Esophagus squamous epithelium (tissue), 5 donors: ENCODE data around the gene RNF225. TPM values are rescaled to one million over a fixed set of nuclear protein-coding genes. Genes with fewer than 3 reads are reported as not detected.
A peak's percentile ranks its signal among the peaks of the same experiment; 100 is the strongest.
"Not testable (repeated sequence)": the region's sequence is repeated elsewhere in the genome, so short reads cannot be mapped to it uniquely, and the experiment has no call there.

ENCODE experiments used
- DNase-seq: peaks from one replicate; lab custom pipeline; 2025; lab: John Stamatoyannopoulos, UW
- H3K27ac ChIP-seq, 4 donors: fragments of 200-600 bp; sonication (generic); one replicate each; pipeline ENCODE4 v1.5.1; 2016 to 2019; ENCODE audit warnings: mild to moderate bottlenecking in 1 of 4
- H3K27me3 ChIP-seq, 4 donors: fragments of 200-600 bp; sonication (generic); 1 replicate in 3 of 4; 2 replicates in 1 of 4; pipeline versions ENCODE4 v1.5.1 to v1.6.0; 2017 to 2021; ENCODE audit warnings: antibody characterized with exemption in 1 of 4
- H3K36me3 ChIP-seq, 3 donors: fragments of 200-600 bp; sonication (generic); one replicate each; pipeline ENCODE4 v1.5.1; 2016 to 2019
- H3K4me1 ChIP-seq, 3 donors: fragments of 200-600 bp; sonication (generic); one replicate each; pipeline ENCODE4 v1.5.1; 2017 to 2019
- H3K4me3 ChIP-seq, 4 donors: fragments of 200-600 bp; sonication (generic); 1 replicate in 3 of 4; 2 replicates in 1 of 4; pipeline ENCODE4 v1.5.1; 2016 to 2019; ENCODE audit warnings: mild to moderate bottlenecking in 2 of 4, moderate library complexity in 1 of 4
- H3K9me3 ChIP-seq, 3 donors: fragments of 200-600 bp; sonication (generic); one replicate each; pipeline ENCODE4 v1.5.1; 2016 to 2019
- CTCF ChIP-seq, 6 experiments: fragments of 450-650 bp in 4 of 6; fragments of 200-600 bp in 2 of 6; sonication (generic) in 2 of 6; IDR thresholded peaks; one replicate each; pipeline ENCODE4 v1.5.1; 2016 to 2019; ENCODE audit warnings: antibody characterized with exemption in 6 of 6, mild to moderate bottlenecking in 4 of 6, moderate library complexity in 4 of 6
- POLR2A ChIP-seq, 4 donors: fragments of 450-650 bp; IDR thresholded peaks; one replicate each; pipeline ENCODE4 v1.6.1; 2017; ENCODE audit warnings: antibody characterized with exemption in 4 of 4, mild to moderate bottlenecking in 4 of 4, moderate library complexity in 3 of 4
- WGBS, 2 donors: methylation state at CpG; one replicate each; pipeline ENCODE4 v1.1.5; 2018; 5-methylcytosine and 5-hydroxymethylcytosine counted together
- intact Hi-C: fragments of 100-400 bp; cut with DNase I; formaldehyde crosslinking; loops from one replicate; pipeline ENCODE4 v1.15.0; 2022
- total RNA-seq, 4 donors: library from RNA; depleted of rRNA; stranded (reverse); fragments of >200 nt; gene quantifications; one replicate each; pipeline ENCODE4 v1.1.0, GENCODE V29; 2016
- donor health status: DM: yes; HTN: yes; CAD: no.

Gene RNF225
- total RNA-seq, 4 donors from 2014 or later: 5.0 to 30.5 (median 15.7) TPM

- Histone ChIP-seq H3K4me1 (no peaks in the 10 kb centered on the region), H3K9me3 (no peaks in the 10 kb centered on the region), H3K27ac (no peak overlapping the region), H3K27me3 (no peaks in the 10 kb centered on the region), H3K36me3 (peaks cover 0 to 26% (median 0%) of the 10 kb centered on the region in 3 donors), H3K4me3 (no peak overlapping the region)
- intact Hi-C loops: no loop called here
- DNase-seq: no peak
- TF ChIP-seq POLR2A (IDR thresholded peaks at IDR 0.05) (no peak), CTCF (IDR thresholded peaks at IDR 0.05) (no peak)
- WGBS, 2 donors: 95% methylated on average over 37 of the region's 68 CpGs; no CpG with 5 or more reads in 1 of the 2 donors
These were observed 26.7 kb upstream of the RNF225 start for GRCh38 chr19:58368561-58369360.

- WGBS, 2 donors: 63 to 67% methylated on average over 14 to 15 of the region's 15 CpGs
- no peak overlapping the region for H3K27ac ChIP-seq
- no peak overlapping the region for H3K4me3 ChIP-seq
- no peaks in the 10 kb centered on the region for H3K9me3 ChIP-seq
- H3K4me1 ChIP-seq: no peaks in the 10 kb centered on the region
- H3K27me3 ChIP-seq: no peaks in the 10 kb centered on the region
- no peak for DNase-seq
- TF ChIP-seq CTCF (IDR thresholded peaks at IDR 0.05) (no peak), POLR2A (IDR thresholded peaks at IDR 0.05) (no peak)
- peaks cover 0 to 15% (median 0%) of the 10 kb centered on the region in 3 donors for H3K36me3 ChIP-seq
- intact Hi-C loops: no loop called here
These were observed 22.9 kb upstream of the RNF225 start for GRCh38 chr19:58372311-58373133.

DNA sequence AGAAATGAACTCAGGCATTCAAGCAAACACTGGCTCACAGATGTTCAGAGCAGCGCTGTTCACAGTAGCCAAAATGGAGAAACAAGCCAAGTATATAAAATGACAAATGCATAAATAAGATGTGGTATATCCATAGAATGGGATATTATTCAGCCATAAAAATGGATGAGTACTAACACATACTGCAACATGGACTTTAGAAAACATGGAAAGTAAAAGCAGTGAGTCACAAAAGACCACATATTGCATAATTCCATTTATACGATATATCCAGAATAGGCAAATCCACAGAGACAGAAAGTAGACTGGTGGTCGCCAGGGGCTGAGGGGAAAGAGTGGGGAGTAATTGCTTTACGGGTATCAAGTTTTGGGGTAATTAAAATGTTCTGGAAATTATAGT lies 21.3 kb upstream of the RNF225 start:
- no peak overlapping the region for H3K27ac ChIP-seq
- no peaks in the 10 kb centered on the region for H3K9me3 ChIP-seq
- H3K4me1 ChIP-seq: peaks cover 0 to 3% (median 0%) of the 10 kb centered on the region in 3 donors
- DNase-seq: no peak
- H3K36me3 ChIP-seq: no peaks in the 10 kb centered on the region
- no peak overlapping the region for H3K4me3 ChIP-seq
- intact Hi-C loops: no loop called here
- no peak for TF ChIP-seq POLR2A (IDR thresholded peaks at IDR 0.05)
- TF ChIP-seq CTCF (IDR thresholded peaks at IDR 0.05): no peak
- no peaks in the 10 kb centered on the region for H3K27me3 ChIP-seq
- WGBS, 2 donors: 64 to 74% methylated on average over 4 of the region's 4 CpGs

DNA sequence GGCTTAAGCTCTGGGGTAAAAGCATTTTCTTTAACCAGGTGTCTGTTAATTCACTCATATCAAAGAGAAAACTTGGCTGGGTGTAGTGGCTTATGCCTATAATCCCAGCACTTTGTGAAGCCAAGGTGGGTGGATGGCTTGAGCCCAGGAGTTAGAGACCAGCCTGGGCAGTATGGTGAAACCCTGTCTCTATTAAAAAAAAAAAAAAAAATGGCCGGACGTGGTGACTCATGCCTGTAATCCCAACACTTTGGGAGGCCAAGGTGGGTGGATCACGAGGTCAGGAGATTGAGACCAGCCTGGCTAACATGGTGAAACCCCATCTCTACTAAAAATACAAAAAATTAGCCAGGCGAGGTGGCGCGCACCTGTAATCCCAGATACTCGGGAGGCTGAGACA lies 18.7 kb upstream of the RNF225 start:
- H3K27me3 ChIP-seq, H3K9me3 ChIP-seq, H3K36me3 ChIP-seq, intact Hi-C loops, DNase-seq, H3K4me3 ChIP-seq, H3K27ac ChIP-seq: not testable (repeated sequence)
- H3K4me1 ChIP-seq: peaks cover 12 to 20% (median 14%) of the 10 kb centered on the region in 3 donors
- WGBS, 2 donors: 54 to 60% methylated on average over 4 to 6 of the region's 7 CpGs

DNA sequence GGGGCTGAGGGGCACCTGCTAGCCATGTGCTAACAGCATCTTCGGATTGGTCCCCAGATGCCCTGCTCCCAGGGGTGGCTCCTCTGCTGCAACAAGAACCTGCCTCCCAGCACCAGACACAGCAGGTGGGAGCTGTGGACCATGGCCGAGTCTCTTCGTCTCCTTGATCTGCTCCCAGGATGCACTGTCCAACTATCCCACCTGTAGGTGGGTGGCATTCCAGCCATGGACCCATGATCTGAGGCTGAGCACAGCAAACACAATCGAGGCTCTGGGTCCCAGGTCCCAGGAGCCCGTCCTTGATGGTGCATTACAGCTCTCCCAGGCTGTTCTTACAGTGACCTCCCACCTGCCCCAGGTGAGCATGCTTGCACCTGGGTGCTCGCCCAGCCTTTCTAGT lies 16.2 kb upstream of the RNF225 start:
- intact Hi-C loops: no loop called here
- Histone ChIP-seq H3K4me3 (peak overlapping the region in 1 of 4 donors; percentile 95), H3K27me3 (no peaks in the 10 kb centered on the region), H3K36me3 (no peaks in the 10 kb centered on the region), H3K4me1 (peaks cover 19 to 29% (median 19%) of the 10 kb centered on the region in 3 donors), H3K27ac (no peak overlapping the region), H3K9me3 (no peaks in the 10 kb centered on the region)
- 80 to 100% methylated on average over 1 to 2 of the region's 6 CpGs for WGBS, 2 donors
- no peak for DNase-seq
- no peak for TF ChIP-seq CTCF (IDR thresholded peaks at IDR 0.05)
- no peak for TF ChIP-seq POLR2A (IDR thresholded peaks at IDR 0.05)
